GM19463 (cell line): ENCODE measurements around the gene PFDN4.
A peak's percentile ranks its signal among the peaks of the same experiment; 100 is the strongest.
"Not testable (repeated sequence)": the region's sequence is repeated elsewhere in the genome, so short reads cannot be mapped to it uniquely, and the experiment has no call there.

ENCODE experiments used
- ATAC-seq: cut with Tn5 transposase; IDR thresholded peaks from one replicate; pipeline ENCODE4 v1.9.1; 2021; ENCODE audit warnings: mild to moderate bottlenecking, moderate library complexity; ENCODE audit not compliant: unreplicated experiment

Gene PFDN4

DNA sequence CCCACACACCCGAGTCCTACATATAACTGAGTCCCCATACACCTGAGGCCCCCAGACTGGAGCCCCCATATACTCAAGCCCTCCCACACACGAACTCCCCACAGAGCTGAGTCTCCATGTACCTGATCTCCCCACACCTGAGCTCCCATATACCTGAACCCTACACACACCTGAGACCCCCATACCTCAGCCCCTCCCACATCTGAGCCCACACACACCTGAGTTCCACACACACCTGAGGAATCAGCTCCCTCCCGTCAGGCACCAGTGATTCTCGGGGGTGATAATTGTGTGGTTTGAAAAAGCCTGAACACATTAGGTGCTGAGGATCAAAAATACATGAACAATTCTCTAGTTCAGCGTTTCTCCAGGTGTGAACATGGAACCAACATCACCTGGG is 15.4 kb downstream of the PFDN4 start:
- no peak for ATAC-seq

DNA sequence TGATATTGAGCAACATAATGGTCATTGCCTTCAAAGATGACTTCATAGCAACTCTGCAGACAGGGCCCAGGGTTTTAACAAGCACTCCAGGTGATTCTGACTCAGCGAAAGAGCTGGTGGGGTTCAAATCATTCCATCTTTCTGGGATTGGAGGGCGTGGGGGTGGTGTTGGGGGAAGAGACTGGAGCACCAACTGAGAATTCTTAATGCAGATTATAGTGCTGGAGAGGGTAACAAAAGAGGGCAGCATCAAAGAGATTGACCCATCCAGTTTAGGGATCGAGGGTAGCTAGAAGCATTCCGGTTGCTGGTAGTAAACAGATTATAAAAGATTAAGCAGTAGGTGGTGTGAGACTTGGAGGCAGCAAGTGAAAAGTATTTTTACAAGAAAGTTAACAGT is 15.9 kb downstream of the PFDN4 start:
- ATAC-seq = no peak

DNA sequence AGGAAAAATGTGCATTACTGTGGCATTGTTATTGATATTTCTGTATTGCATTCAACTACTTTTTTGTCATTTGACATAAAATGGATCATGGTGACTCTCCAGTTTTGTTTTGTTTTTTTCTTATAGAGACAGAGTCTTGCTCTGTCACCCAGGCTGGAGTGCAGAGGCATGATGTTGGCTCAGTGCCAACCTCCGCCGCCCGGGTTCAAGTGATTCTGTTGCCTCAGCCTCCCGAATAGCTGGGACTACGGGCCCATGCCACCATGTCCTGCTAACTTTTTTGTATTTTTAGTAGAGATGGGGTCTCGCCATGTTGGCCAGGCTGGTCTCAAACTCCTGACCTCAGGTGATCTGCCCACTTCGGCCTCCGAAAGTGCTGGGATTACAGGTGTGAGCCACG is 16.8 kb downstream of the PFDN4 start:
- ATAC-seq = not testable (repeated sequence)

DNA sequence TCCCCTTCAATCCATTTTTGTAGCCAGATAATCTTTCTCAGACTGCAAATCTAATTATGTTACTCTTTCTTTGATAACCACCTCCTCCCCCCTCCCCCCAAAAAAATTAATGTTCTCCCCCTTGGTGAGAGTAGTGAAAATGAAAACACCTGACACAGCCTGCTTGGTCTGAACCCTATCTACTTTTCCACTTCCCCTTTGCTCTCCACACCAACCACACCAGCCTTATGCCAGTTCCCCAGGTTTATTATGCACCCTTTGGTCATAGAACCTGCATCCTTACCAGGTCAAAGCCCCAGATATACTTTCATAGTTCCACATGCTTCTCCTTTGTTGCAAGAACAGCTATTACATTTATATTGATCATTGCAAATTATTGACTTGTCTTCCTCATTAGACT is 19.4 kb downstream of the PFDN4 start:
- peak; percentile 86 for ATAC-seq

DNA sequence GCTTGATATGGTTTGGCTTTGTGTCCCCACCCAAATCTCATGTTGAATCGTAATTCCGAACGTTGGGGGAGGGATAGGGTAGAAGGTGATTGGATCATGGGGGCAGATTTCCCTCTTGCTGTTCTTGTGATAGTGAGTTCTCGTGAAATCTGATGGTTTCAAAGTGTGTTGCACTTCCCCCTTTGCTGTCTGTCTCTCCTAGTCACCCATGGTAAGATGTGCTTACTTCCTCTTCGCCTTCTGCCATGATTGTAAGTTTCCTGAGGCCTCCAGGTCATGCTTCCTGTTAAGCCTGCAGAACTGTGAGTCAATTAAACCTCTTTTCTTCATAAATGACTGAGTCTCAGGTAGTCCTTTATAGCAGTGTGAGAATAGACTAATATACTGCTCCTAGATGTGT is 19.9 kb downstream of the PFDN4 start:
- ATAC-seq = no peak

DNA sequence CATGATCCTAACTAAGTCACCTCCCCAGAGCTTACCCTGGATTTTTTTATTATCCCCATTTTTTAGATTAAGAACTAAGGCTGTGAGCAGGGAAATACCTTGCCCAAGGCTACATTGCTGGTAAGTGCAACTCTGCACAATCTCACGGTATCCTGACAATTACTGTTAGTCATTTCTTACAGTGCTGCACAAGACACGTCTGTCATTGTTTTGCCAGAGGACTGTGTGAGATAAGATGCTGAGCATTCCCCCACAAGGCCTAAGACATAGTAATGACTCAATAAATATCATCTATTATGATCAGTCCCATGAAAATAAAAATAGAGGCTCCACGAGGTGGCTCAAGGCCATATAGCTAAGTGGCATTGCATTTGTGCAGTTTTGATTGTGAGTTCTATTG is 21.0 kb downstream of the PFDN4 start:
- ATAC-seq = no peak

DNA sequence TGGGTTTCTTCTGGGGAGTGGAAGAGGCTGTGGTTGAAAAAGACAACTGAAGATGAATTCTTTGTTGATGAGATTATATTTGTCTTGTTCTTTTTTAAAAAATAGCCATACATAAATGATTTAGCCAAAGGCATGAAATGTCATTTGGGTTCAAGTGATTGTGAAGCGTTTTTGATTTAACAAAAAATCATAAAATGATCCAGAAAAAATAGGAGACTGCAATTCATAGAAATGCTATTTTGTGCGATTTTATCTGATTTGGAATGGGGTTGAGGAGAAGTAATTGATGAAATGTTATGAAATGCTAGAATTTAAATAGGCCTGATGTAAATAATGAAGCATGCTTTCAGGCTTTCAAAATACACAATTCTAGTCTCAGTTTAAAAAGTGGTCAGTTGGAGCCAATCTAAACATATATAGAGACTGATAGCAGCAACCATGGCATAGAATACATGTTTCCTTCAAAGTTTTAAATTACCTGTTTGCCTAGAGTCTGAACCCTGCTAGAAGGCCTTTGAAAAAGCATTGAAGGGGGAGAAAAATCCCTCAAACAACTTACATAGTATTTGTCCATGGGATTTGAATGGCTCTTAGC is 21.8 kb downstream of the PFDN4 start:
- ATAC-seq = no peak

DNA sequence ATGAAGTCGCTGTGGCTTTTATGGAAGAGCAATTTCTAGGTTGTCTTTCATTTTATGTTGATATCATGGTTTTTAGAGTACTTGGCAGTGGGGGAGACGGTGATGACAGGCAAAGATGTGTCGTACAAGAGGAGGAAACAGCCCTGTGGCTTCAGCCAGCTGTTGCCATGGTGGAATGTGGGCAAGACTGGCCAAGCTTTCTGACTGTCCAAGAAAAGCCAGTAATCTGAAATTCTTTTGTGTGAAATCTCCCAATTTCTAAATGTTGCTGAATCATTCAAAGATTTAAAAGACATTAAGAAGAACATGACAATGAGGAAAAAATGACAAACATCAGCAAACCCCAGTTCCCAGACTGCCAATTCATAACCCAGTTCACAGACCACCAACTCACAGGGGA is 23.1 kb downstream of the PFDN4 start:
- no peak for ATAC-seq

DNA sequence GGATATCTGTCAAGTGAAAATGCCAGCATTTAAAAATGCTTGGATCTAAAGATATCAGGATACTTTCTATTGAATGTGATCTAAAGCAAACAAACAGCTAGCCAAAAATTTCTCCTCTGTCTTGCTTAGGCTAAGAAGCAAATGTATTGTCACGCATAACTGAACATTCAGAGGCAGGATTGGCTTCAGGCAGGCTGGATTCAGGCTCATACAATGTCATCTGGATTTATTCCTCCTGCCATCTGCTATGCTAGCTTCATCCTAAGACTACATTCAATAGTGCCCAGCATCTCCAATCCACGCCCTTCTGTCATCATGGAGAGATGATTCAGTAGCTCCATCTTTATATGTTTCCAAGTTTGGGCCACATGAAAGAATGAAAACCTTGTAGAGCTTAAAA is 27.1 kb downstream of the PFDN4 start:
- ATAC-seq = no peak

DNA sequence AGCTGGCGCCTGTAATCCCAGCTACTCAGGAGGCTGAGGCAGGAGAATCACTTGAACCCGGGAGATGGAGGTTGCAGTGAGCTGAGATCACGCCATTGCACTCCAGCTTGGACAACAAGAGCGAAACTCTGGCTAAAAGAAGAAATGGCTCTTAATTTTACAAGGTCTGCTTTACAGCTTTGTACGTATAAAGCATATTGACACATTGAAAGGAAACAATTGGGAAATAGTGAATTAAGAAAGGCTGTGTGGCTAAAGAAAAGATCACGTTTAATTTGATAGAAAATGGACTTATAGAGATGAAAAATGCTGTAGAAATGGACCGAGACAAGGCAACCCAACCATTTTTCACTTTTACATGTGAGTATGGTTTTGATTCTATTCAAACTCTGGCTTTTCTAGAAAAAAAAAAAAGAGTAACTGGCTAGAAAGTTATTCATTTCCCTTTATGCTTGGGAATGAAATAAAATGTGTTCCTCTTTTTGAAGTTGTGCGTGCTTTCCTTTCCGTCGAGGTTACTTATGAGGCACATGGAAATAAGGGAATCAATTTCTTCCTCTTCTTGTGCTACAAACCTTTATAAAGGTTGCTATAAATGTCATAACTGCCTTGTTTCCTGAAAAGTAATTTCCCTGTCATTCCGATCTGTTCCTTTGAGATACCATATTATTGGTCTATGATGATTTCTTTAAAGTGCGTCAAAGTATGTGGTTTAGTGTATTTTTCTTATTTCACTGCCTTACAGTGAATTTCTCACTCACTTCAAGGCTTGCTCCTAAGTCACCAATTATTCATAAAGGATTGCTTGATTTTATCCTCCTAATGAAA is 29.4 kb downstream of the PFDN4 start:
- ATAC-seq = no peak

DNA sequence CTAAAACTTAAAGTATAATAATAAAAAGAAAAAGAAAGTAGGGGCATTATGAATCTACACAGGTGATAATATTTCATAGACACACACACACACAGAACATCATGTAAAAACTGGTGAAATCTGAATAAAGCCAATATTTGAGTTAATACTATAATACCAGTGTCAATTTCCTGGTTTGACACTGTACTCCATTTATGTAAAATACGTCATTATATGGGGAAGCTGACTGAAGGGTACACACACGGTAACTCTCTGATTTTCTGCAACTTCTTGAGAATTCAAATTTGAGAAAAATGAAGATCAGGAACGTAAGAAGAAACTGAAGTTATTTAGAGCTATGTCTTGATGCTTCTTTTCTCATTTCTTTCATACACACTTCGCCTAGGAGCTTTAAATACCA is 36.2 kb downstream of the PFDN4 start:
- no peak for ATAC-seq

DNA sequence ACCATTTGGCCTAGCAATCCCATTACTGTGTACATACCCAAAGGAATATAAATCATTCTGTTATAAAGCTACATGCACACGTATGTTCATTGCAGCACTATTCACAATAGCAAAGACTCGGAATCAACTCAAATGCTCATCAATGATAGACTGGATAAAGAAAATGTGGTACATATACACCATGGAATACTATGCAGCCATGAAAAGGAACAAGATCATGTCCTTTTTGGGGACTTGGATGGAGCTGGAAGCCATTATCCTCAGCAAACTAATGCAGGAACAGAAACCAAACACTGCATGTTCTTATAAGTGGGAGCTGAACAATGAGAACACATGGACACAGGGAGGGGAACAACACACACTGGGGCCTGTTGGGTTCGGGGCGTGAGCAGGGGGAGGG is 40.8 kb downstream of the PFDN4 start:
- not testable (repeated sequence) for ATAC-seq

DNA sequence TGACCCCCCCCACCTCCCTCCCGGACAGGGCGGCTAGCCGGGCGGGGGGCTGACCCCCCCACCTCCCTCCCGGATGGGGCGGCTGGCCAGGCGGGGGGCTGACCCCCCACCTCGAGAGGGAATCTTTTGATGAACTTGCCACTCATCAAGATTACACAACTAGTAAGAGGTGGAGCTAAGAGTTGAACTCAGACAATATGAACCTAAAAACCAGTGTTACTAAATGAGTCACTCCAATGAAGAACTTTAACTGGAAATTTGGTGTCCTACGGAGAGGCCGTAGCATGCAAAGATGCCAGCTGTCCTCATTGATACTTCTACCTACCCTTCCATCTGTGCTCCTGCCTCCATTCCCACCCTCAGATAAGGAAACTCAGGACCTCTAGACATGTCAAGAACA is 42.8 kb downstream of the PFDN4 start:
- ATAC-seq = no peak

DNA sequence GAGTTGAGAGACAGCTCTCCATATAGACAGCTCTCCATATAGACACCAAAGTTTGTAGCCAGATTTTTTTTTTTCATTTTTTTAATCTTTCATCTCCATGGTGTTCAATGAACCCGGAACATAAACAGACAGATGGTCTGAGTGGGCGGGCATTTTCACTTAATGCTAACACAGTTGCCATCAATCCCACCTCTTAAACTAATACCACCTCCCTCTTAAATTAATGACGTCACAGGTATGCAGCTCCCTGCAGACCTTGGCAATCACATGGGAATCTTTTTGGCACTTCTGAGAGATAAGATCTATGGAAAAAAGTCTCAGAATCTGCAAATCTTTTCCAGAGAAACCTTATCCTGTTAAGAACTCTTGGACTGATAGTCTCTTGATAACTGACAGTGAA is 43.2 kb downstream of the PFDN4 start:
- no peak for ATAC-seq

DNA sequence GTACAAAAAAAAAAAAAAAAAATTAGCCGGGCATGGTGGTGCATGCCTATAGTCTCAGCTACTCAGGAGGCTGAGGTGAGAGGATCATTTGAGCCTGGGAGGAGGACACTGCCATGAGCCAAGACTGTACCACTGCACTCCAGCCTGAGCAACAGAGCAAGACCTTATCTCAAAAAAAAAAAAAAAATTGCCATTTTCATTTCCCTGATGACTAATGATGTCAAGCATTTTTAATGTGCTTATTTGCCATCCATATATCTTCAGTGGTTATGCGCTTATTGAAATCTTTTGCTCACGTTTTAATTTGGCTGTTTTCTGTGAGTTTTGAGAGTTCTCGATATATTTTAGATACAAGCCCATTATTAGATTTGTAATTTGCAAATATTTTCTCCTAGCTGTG is 46.7 kb downstream of the PFDN4 start:
- ATAC-seq = no peak

DNA sequence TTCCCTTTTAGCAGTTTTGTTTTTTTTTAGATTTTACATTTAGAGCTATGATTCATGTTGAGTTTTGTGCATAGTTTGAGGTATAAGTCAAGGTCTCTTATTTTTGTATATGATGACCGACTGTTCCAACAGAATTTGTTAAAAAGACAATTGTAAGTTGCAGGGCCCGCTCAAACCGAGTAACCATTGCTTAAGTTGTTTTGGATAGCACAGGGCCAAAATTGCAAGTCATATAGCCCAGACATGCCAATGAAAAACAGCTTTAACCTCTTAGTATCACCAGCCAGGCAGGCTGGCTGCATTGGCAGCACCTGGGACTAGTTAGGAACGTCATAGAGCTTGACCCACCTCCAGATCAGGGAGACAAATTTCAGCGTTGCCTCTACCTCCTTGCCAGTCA is 47.3 kb downstream of the PFDN4 start:
- no peak for ATAC-seq

DNA sequence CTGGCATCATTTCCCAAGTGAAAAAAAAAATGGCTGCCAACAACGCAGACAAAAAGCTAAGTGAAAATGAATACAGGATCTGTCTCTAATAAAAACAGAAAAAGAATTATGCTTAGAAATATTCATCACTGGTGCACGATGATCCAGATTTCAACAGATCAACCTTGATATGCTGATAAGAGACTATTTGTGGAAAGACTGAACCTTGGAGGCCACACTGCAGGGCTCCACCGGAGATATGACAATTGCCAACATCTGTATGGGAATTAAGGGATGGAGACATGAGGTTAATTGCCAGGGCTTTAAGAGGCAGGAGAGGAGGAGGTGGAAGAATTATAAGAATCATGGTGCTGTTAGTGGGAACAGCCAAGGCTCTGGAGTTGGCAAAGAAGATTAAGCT is 48.3 kb downstream of the PFDN4 start:
- no peak for ATAC-seq

DNA sequence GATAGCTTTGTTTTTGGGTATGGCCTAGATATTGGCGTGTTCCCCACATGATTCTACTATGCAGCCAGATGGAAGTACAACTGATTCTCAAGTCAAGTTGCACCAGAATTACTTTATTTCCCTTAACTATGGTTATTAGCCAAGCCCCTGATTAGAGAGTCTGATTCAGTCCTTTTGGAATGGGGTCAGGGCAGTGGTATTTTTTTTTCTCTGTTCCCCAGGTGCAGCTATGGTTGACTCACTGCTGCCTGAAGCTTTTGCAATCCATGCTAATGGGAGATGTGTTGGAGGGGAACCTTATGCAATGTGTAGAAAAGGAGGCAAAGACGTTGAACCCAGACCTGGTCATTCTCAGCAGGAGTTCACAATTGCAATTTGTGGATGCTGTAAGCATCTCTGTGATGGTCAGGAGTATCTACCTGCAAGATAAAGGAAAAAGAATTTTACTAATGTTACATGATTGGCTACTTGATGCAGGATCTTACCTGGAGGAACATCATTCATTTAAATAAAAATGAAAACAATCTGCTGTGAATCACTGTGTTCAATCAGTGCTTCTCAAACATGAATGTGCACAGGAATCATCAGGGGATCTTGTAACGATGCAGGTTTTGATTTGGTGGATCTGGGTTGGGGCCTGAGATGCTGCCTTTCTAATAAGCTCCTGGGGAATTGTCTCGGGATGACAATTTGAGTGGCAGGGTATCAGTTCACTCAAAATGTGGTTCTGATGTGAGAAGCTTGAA is 49.4 kb downstream of the PFDN4 start:
- ATAC-seq = no peak

DNA sequence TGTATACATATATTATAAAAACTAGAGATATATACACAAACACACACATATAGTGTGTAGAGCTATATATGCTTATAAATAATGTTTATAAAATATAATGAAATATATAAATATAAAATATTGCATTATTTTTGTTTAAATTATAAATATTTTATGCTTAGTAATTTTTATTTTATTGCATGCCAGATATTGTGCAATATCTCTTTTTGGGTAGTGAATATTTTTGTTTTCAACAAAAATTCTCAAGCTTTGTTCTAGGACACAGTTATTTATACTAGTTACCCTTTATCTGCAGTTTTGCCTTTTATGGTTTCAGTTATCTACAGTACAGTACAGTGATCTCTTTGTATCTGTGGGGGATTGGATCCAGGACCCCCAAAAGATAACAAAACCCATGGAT is 52.2 kb downstream of the PFDN4 start:
- no peak for ATAC-seq

DNA sequence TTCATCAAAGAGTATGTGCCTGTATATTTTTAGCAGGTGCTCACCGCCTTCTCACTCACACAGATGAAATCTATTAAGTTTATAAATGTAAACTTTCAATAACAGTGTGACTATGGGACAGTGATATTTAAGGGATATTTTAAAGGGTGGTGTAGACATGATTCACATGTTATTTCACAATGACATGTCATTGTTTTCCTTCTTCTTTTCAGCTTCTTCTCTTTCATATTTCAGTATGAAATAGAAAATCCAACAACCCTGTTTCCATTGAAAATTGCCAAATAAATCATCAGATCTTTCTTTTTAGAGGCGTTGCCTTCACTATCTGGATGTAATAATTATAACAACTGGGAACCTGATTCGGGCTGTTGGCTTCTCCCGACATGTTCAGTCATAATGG is 54.8 kb downstream of the PFDN4 start:
- ATAC-seq = no peak

DNA sequence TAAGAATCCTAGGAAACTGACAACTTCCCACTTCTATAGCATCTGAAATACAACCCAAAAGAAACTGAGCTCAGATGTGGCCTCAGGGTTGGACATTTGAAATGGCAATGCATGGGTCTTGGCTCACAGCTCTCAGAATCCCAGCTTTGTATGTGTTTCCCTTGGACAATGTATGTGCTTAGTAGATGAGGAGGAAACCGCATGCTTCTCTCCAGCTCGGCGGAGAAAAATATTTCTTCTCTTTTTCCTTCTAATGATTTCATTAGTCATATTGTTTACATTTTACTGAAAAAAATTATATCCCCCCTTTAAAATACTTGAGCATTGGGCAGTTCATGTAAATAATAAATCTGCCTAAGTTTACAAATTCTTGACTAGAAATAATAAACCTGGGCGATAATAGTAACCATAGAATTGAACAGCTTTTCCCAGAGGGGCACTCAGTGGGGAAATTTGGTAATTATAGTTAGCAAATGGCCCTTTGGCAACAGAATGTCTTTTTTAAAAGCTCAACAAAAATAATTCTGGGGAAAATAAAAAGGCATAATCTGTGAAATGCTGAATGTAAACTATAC is 55.3 kb downstream of the PFDN4 start:
- no peak for ATAC-seq

DNA sequence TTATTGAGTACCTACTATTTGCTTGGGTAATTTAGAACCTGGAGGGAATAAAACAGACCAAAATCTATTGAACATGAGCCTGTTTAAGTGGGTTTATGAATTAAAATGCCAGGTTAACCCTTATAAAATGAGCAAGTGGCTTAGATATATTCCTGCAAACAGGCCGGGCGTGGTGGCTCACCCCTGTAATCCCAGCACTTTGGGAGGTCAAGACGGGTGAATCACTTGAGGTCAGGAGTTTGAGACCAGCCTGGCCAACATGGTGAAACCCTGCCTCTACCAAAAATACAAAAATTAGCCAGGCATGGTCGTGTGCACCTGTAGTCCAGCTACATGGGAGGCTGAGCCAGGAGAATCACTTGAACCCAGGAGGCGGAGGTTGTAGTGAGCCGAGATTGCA is 57.9 kb downstream of the PFDN4 start:
- ATAC-seq = not testable (repeated sequence)
